ENCODE results near the gene LYZL1.
"Not testable (repeated sequence)": the region's sequence is repeated elsewhere in the genome, so short reads cannot be mapped to it uniquely, and the experiment has no call there.

The LYZL1 gene

GRCh38 chr10:29326886-29327745 lies 38.2 kb downstream of the LYZL1 start:
- in situ Hi-C loops (cut with HindIII; ENCODE audit: low sequenced_read_pairs): no loop called here
- no peak overlapping the region for H3K4me3 ChIP-seq (ENCODE audit: low read depth, low read length)
- no peak for DNase-seq (ENCODE audit: low read depth)
- no peak for TF ChIP-seq CTCF (IDR thresholded peaks at IDR 0.05; ENCODE audit: low read depth, low read length, missing control alignments)

GRCh38 chr10:29327746-29328102 lies 38.9 kb downstream of the LYZL1 start:
- no peak overlapping the region for H3K4me3 ChIP-seq (ENCODE audit: low read depth, low read length)
- in situ Hi-C loops (cut with HindIII; ENCODE audit: low sequenced_read_pairs): no loop called here
- TF ChIP-seq CTCF (IDR thresholded peaks at IDR 0.05; ENCODE audit: low read depth, low read length, missing control alignments): no peak
- DNase-seq (ENCODE audit: low read depth): no peak

GRCh38 chr10:29328983-29329382 lies 40.1 kb downstream of the LYZL1 start:
- peak; percentile 60 for DNase-seq (ENCODE audit: low read depth)
- in situ Hi-C loops (cut with HindIII; ENCODE audit: low sequenced_read_pairs): no loop called here
- TF ChIP-seq CTCF (IDR thresholded peaks at IDR 0.05; ENCODE audit: low read depth, low read length, missing control alignments): no peak
- no peak overlapping the region for H3K4me3 ChIP-seq (ENCODE audit: low read depth, low read length)

- no peak overlapping the region for H3K4me3 ChIP-seq (ENCODE audit: low read depth, low read length)
- no peak for TF ChIP-seq CTCF (IDR thresholded peaks at IDR 0.05; ENCODE audit: low read depth, low read length, missing control alignments)
- in situ Hi-C loops (cut with HindIII; ENCODE audit: low sequenced_read_pairs): no loop called here
- no peak for DNase-seq (ENCODE audit: low read depth)
Measured at GRCh38 chr10:29329420-29329819, 40.5 kb downstream of the LYZL1 start.

- no peak overlapping the region for H3K4me3 ChIP-seq (ENCODE audit: low read depth, low read length)
- TF ChIP-seq CTCF (IDR thresholded peaks at IDR 0.05; ENCODE audit: low read depth, low read length, missing control alignments): no peak
- DNase-seq (ENCODE audit: low read depth): no peak
- in situ Hi-C loops (cut with HindIII; ENCODE audit: low sequenced_read_pairs): no loop called here
Measured at GRCh38 chr10:29332061-29332760, 43.3 kb downstream of the LYZL1 start.

- in situ Hi-C loops (cut with HindIII; ENCODE audit: low sequenced_read_pairs): no loop called here
- DNase-seq (ENCODE audit: low read depth): no peak
- no peak overlapping the region for H3K4me3 ChIP-seq (ENCODE audit: low read depth, low read length)
- TF ChIP-seq CTCF (IDR thresholded peaks at IDR 0.05; ENCODE audit: low read depth, low read length, missing control alignments): no peak
Measured at GRCh38 chr10:29332761-29333148, 43.9 kb downstream of the LYZL1 start.

GRCh38 chr10:29337526-29337925 lies 48.7 kb downstream of the LYZL1 start:
- DNase-seq (ENCODE audit: low read depth); in situ Hi-C loops (cut with HindIII; ENCODE audit: low sequenced_read_pairs); H3K4me3 ChIP-seq (ENCODE audit: low read depth, low read length): not testable (repeated sequence)
